H9 (cell line): ENCODE results near the gene CBLN3. TPM values are rescaled to one million over a fixed set of nuclear protein-coding genes. Genes with fewer than 3 reads are reported as not detected.

Source experiments
- DNase-seq: peaks from one replicate; pipeline ENCODE4 v3.0.0-alpha.2; 2017
- H2AFZ ChIP-seq: one replicate; pipeline ENCODE4 v1.6.1; 2013; ENCODE audit warnings: mild to moderate bottlenecking, low read length, control low read depth, moderate library complexity
- H2AK5ac ChIP-seq: 2 replicates; pipeline ENCODE4 v1.6.1; 2013; ENCODE audit warnings: low read length, control low read depth, mixed read lengths; ENCODE audit not compliant: insufficient read length
- H2BK120ac ChIP-seq: one replicate; pipeline ENCODE4 v1.6.1; 2013; ENCODE audit warnings: low read depth, mild to moderate bottlenecking, low read length, control low read depth, inconsistent platforms; ENCODE audit not compliant: poor library complexity, severe bottlenecking
- H2BK12ac ChIP-seq: 2 replicates; pipeline ENCODE4 v1.6.1; 2013; ENCODE audit warnings: low read length, control low read depth, mixed read lengths, low read depth; ENCODE audit not compliant: insufficient read length
- H2BK15ac ChIP-seq: 2 replicates; pipeline ENCODE4 v1.6.1; 2013; ENCODE audit warnings: low read depth, low read length, control low read depth
- H2BK20ac ChIP-seq: one replicate; pipeline ENCODE4 v1.6.1; 2013; ENCODE audit warnings: low read depth, mild to moderate bottlenecking, low read length, control low read depth, inconsistent platforms; ENCODE audit not compliant: poor library complexity, severe bottlenecking
- H2BK5ac ChIP-seq: 2 replicates; pipeline ENCODE4 v1.6.1; 2013; ENCODE audit warnings: low read length, control low read depth, mixed read lengths; ENCODE audit not compliant: insufficient read length
- H3K14ac ChIP-seq: 2 replicates; pipeline ENCODE4 v1.6.1; 2013; ENCODE audit warnings: low read length, control low read depth; ENCODE audit not compliant: insufficient read depth
- H3K18ac ChIP-seq: 2 replicates; pipeline ENCODE4 v1.6.1; 2013; ENCODE audit warnings: low read depth, mild to moderate bottlenecking, mixed read lengths, low read length, control low read depth; ENCODE audit not compliant: insufficient read length
- H3K23ac ChIP-seq: 2 replicates; pipeline ENCODE4 v1.6.1; 2013; ENCODE audit warnings: low read length, control low read depth, mixed read lengths, low read depth; ENCODE audit not compliant: insufficient read length
- H3K23me2 ChIP-seq: 2 replicates; pipeline ENCODE4 v1.6.1; 2013; ENCODE audit warnings: low read depth, mild to moderate bottlenecking, mixed read lengths, low read length, control low read depth; ENCODE audit not compliant: insufficient read length, poor library complexity, severe bottlenecking
- H3K27ac ChIP-seq: 2 replicates; pipeline ENCODE4 v1.5.1; 2013; ENCODE audit warnings: low read length, control low read depth, mixed read lengths, low read depth; ENCODE audit not compliant: insufficient read length
- H3K27me3 ChIP-seq: 2 replicates; pipeline ENCODE4 v1.6.1; 2013; ENCODE audit warnings: low read length, control low read depth, inconsistent platforms; ENCODE audit not compliant: insufficient read depth
- H3K4ac ChIP-seq: 2 replicates; pipeline ENCODE4 v1.6.1; 2013; ENCODE audit warnings: low read depth, mild to moderate bottlenecking, control low read depth, inconsistent platforms, low read length, moderate library complexity
- H3K4me1 ChIP-seq: 2 replicates; pipeline ENCODE4 v1.6.1; 2013; ENCODE audit warnings: low read length, control low read depth, inconsistent platforms; ENCODE audit not compliant: insufficient read depth
- H3K4me2 ChIP-seq: 2 replicates; pipeline ENCODE4 v1.6.1; 2013; ENCODE audit warnings: low read length, control low read depth, mixed read lengths; ENCODE audit not compliant: insufficient read length, insufficient read depth
- H3K56ac ChIP-seq: 2 replicates; pipeline ENCODE4 v1.6.1; 2013; ENCODE audit warnings: low read depth, mild to moderate bottlenecking, mixed read lengths, low read length, control low read depth; ENCODE audit not compliant: insufficient read length
- H3K79me1 ChIP-seq: 2 replicates; pipeline ENCODE4 v1.6.1; 2013; ENCODE audit warnings: low read depth, mild to moderate bottlenecking, moderate library complexity, low read length, control low read depth, inconsistent platforms; ENCODE audit not compliant: insufficient read depth, poor library complexity, severe bottlenecking
- H3K79me2 ChIP-seq: 2 replicates; pipeline ENCODE4 v1.6.1; 2013; ENCODE audit warnings: low read length, control low read depth, inconsistent platforms; ENCODE audit not compliant: insufficient read depth
- H3K9ac ChIP-seq: 2 replicates; pipeline ENCODE4 v1.6.1; 2013; ENCODE audit warnings: low read length, control low read depth, mixed read lengths; ENCODE audit not compliant: insufficient read length; ENCODE audit errors: extremely low read depth
- H3K9me3 ChIP-seq: one replicate; pipeline ENCODE4 v1.6.1; 2013; ENCODE audit warnings: low read depth, low read length, inconsistent platforms; ENCODE audit not compliant: control insufficient read depth
- H3T11ph ChIP-seq: one replicate; pipeline ENCODE4 v1.6.1; 2013; ENCODE audit warnings: mild to moderate bottlenecking, low read length, control low read depth, inconsistent platforms
- H4K20me1 ChIP-seq: one replicate; pipeline ENCODE4 v1.6.1; 2013; ENCODE audit not compliant: control insufficient read depth, insufficient read length, insufficient read depth
- H4K5ac ChIP-seq: 2 replicates; pipeline ENCODE4 v1.6.1; 2013; ENCODE audit warnings: low read depth, mild to moderate bottlenecking, mixed read lengths, low read length, control low read depth; ENCODE audit not compliant: insufficient read length
- H4K8ac ChIP-seq: replicated peaks from 2 replicates; pipeline ENCODE4 v1.6.1; 2013; ENCODE audit warnings: low read length, control low read depth, mixed read lengths, low read depth; ENCODE audit not compliant: insufficient read length
- H4K91ac ChIP-seq: 2 replicates; pipeline ENCODE4 v1.6.1; 2013; ENCODE audit warnings: low read depth, mild to moderate bottlenecking, moderate library complexity, mixed read lengths, low read length, control low read depth; ENCODE audit not compliant: insufficient read length
- H3K27ac Mint-ChIP-seq, 3 experiments: 2 replicates in 2 of 3; 3 replicates in 1 of 3; pipeline ENCODE4 v1.8.0; 2020 to 2021; ENCODE audit warnings: mixed read lengths in 3 of 3, mild to moderate bottlenecking in 1 of 3, moderate library complexity in 1 of 3
- H3K27me3 Mint-ChIP-seq: 2 replicates; pipeline ENCODE4 v1.8.0; 2021; ENCODE audit warnings: low read depth, mild to moderate bottlenecking, moderate library complexity, mixed read lengths
- H3K36me3 Mint-ChIP-seq, 3 experiments: 2 replicates in 2 of 3; 3 replicates in 1 of 3; pipeline ENCODE4 v1.8.0; 2020 to 2021; ENCODE audit warnings: low read depth in 3 of 3, mixed read lengths in 3 of 3; ENCODE audit not compliant: insufficient read depth in 1 of 3
- H3K4me1 Mint-ChIP-seq, 2 experiments: 2 replicates each; pipeline ENCODE4 v1.8.0; 2020; ENCODE audit warnings: mixed read lengths in 2 of 2
- H3K4me3 Mint-ChIP-seq, 2 experiments: 2 replicates in 1 of 2; 3 replicates in 1 of 2; pipeline ENCODE4 v1.8.0; 2020 to 2021; ENCODE audit warnings: mild to moderate bottlenecking in 2 of 2, mixed read lengths in 2 of 2, moderate library complexity in 1 of 2
- H3K9me3 Mint-ChIP-seq, 2 experiments: 2 replicates in 1 of 2; 3 replicates in 1 of 2; pipeline ENCODE4 v1.8.0; 2020; ENCODE audit warnings: mild to moderate bottlenecking in 2 of 2, mixed read lengths in 2 of 2, moderate library complexity in 1 of 2
- WGBS: extraction: QIAGEN DNeasy Blood & Tissue Kit; methylation state at CpG from one replicate; pipeline ENCODE4 v1.1.7; 2013; ENCODE audit warnings: missing lambda C conversion rate, low lambda C conversion rate, mixed read lengths; ENCODE audit not compliant: insufficient read length; ENCODE audit errors: extremely low coverage; 5-methylcytosine and 5-hydroxymethylcytosine counted together
- total RNA-seq: library from RNA; stranded (reverse); gene quantifications from 2 replicates; pipeline ENCODE4 v1.2.1, GENCODE V29; 2021
- TF ChIP-seq, protein P1 (sequence below): fragments of 200-600 bp; sonication (generic); conservative IDR thresholded peaks from 3 replicates; pipeline ENCODE4 v1.8.0; 2021; ENCODE audit warnings: antibody characterized with exemption, mild to moderate bottlenecking

The CBLN3 gene
- total RNA-seq, 1 experiment from 2014 or later, result 0.39 TPM

DNA sequence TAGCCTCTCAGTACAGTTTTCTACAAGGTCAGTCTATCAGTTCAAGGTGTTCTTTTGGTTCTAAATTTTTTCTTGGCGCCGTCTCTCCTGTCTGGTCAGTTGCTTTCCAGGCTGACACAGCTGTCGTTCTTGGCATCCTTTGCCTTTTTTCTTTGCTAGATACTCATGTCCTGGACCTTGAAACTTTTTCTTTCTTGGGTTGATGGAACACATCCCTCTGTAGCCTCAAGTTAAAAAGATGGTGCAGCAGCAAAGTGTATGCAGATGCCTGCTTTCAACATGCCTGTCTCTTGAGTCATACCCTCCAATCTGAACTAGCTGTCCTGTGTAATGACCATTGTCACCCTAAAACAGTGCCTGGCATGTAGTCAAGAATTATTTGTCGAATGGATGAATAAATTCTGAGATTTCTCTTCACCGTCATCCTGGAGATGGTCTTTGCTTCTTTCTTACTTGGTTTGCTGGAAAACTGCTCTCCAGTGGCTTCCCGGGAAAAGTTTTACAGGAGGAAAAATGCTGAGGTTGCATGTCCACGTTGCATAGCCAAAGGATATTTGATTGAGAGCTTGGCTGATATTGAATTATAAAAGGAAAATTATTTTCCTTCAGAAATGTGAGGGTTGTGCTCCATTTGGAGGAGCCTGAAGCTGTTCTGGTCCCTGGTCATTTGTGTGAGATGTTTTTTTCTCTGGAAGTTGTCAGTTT, 26.0 kb downstream of the CBLN3 start:
- Histone ChIP-seq H4K91ac (no peak overlapping the region), H3K9ac (no peak overlapping the region), H2BK20ac (no peak overlapping the region), H2BK12ac (no peak overlapping the region), H2BK15ac (no peak overlapping the region), H4K5ac (no peak overlapping the region), H2BK120ac (no peak overlapping the region), H3K14ac (no peak overlapping the region), H3K23ac (no peak overlapping the region), H4K20me1 (no peaks in the 10 kb centered on the region), H2AK5ac (no peak overlapping the region), H3K79me2 (no peaks in the 10 kb centered on the region), H3K9me3 (no peaks in the 10 kb centered on the region), H3K4me1 (no peaks in the 10 kb centered on the region; the same call in 1 of the 2 replicates), H3K79me1 (no peaks in the 10 kb centered on the region), H3K4me2 (no peak overlapping the region), H2AFZ (no peak overlapping the region), H3K27ac (no peak overlapping the region), H2BK5ac (no peak overlapping the region), H3K4ac (no peak overlapping the region), H3K56ac (no peak overlapping the region), H3T11ph (no peak overlapping the region), H3K27me3 (no peaks in the 10 kb centered on the region), H3K18ac (no peak overlapping the region), H4K8ac (no peak overlapping the region), H3K23me2 (peaks cover 5% of the 10 kb centered on the region)
- TF ChIP-seq, protein P1, sequence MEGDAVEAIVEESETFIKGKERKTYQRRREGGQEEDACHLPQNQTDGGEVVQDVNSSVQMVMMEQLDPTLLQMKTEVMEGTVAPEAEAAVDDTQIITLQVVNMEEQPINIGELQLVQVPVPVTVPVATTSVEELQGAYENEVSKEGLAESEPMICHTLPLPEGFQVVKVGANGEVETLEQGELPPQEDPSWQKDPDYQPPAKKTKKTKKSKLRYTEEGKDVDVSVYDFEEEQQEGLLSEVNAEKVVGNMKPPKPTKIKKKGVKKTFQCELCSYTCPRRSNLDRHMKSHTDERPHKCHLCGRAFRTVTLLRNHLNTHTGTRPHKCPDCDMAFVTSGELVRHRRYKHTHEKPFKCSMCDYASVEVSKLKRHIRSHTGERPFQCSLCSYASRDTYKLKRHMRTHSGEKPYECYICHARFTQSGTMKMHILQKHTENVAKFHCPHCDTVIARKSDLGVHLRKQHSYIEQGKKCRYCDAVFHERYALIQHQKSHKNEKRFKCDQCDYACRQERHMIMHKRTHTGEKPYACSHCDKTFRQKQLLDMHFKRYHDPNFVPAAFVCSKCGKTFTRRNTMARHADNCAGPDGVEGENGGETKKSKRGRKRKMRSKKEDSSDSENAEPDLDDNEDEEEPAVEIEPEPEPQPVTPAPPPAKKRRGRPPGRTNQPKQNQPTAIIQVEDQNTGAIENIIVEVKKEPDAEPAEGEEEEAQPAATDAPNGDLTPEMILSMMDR, result no peak
- H3K27me3 Mint-ChIP-seq, result peaks cover 10% of the 10 kb centered on the region
- H3K27ac Mint-ChIP-seq, result no peak overlapping the region
- no peak for DNase-seq
- peaks cover 0 to 10% (median under 1%) of the 10 kb centered on the region in 3 experiments; a peak in 2 of 7 replicates for H3K36me3 Mint-ChIP-seq
- H3K4me3 Mint-ChIP-seq, result no peak overlapping the region
- no peaks in the 10 kb centered on the region for H3K9me3 Mint-ChIP-seq
- H3K4me1 Mint-ChIP-seq, result peaks cover 36 to 49% of the 10 kb centered on the region in 2 experiments
- WGBS, result no CpG with 5 or more reads among the region's 7 CpGs
